CD14-positive monocyte (primary cell): ENCODE results near the gene WASF1. TPM values are rescaled to one million over a fixed set of nuclear protein-coding genes. Genes with fewer than 3 reads are reported as not detected.

Experiments
- DNase-seq, 3 donors: peaks; one replicate each; pipeline ENCODE4 v3.0.0-alpha.2; 2011 to 2022
- H2AFZ ChIP-seq: 2 replicates; pipeline ENCODE4 v1.6.0; 2012; ENCODE audit warnings: mild to moderate bottlenecking, low read depth, low read length, inconsistent platforms; ENCODE audit not compliant: insufficient read depth, poor library complexity, severe bottlenecking
- H3K27ac ChIP-seq, 2 donors: 1 replicate in 1 of 2; 2 replicates in 1 of 2; pipeline ENCODE4 v1.5.1; 2012 to 2013; ENCODE audit warnings: low read length in 2 of 2, control low read depth in 1 of 2, inconsistent platforms in 1 of 2, low read depth in 1 of 2, mild to moderate bottlenecking in 1 of 2
- H3K27me3 ChIP-seq, 2 donors: one replicate each; pipeline versions ENCODE4 v1.6.0 to v1.6.1; 2011 to 2013; ENCODE audit warnings: low read length in 2 of 2; ENCODE audit not compliant: control insufficient read depth in 2 of 2, insufficient read depth in 2 of 2
- H3K36me3 ChIP-seq, 2 donors: replicated peaks in 1 of 2; 1 replicate in 1 of 2; 2 replicates in 1 of 2; pipeline versions ENCODE4 v1.5.1 to v1.6.1; 2012 to 2013; ENCODE audit warnings: low read length in 2 of 2, control low read depth in 1 of 2, inconsistent platforms in 1 of 2, mild to moderate bottlenecking in 1 of 2; ENCODE audit not compliant: insufficient read depth in 2 of 2, control insufficient read depth in 1 of 2
- H3K4me1 ChIP-seq, 2 donors: 1 replicate in 1 of 2; 2 replicates in 1 of 2; pipeline versions ENCODE4 v1.5.1 to v1.6.1; 2012 to 2013; ENCODE audit warnings: low read length in 2 of 2, control low read depth in 1 of 2, inconsistent platforms in 1 of 2, mild to moderate bottlenecking in 1 of 2, moderate library complexity in 1 of 2; ENCODE audit not compliant: insufficient read depth in 2 of 2, control insufficient read depth in 1 of 2
- H3K4me2 ChIP-seq: replicated peaks from 2 replicates; pipeline ENCODE3; 2012; ENCODE audit warnings: low read length, moderate library complexity, mild to moderate bottlenecking; ENCODE audit not compliant: poor library complexity, severe bottlenecking; ENCODE audit errors: extremely low read depth
- H3K4me3 ChIP-seq, 3 experiments: fragments of 200-600 bp in 1 of 3; sonication (generic) in 1 of 3; replicated peaks in 1 of 3; 1 replicate in 2 of 3; 2 replicates in 1 of 3; pipeline ENCODE4 v1.5.1; 2011 to 2013; ENCODE audit warnings: low read length in 3 of 3, mild to moderate bottlenecking in 3 of 3, control low read depth in 2 of 3, low read depth in 2 of 3, inconsistent platforms in 1 of 3, moderate library complexity in 1 of 3
- H3K79me2 ChIP-seq: 2 replicates; pipeline ENCODE4 v1.6.0; 2012; ENCODE audit warnings: mild to moderate bottlenecking, control low read depth, inconsistent platforms, low read length, moderate library complexity; ENCODE audit not compliant: insufficient read depth
- H3K9ac ChIP-seq: 2 replicates; pipeline ENCODE4 v1.6.0; 2017; ENCODE audit warnings: low read length, mild to moderate bottlenecking; ENCODE audit not compliant: insufficient read depth, poor library complexity, severe bottlenecking
- H3K9me3 ChIP-seq, 2 donors: replicated peaks in 1 of 2; 1 replicate in 1 of 2; 2 replicates in 1 of 2; pipeline versions ENCODE4 v1.5.1 to v1.6.1; 2012 to 2013; ENCODE audit warnings: low read length in 2 of 2, control low read depth in 1 of 2; ENCODE audit not compliant: control insufficient read depth in 1 of 2, insufficient read depth in 1 of 2
- H4K20me1 ChIP-seq: 2 replicates; pipeline ENCODE4 v1.6.0; 2012; ENCODE audit warnings: mild to moderate bottlenecking, low read length, control low read depth, moderate library complexity; ENCODE audit not compliant: insufficient read depth
- H3K27ac Mint-ChIP-seq, 7 donors: one replicate each; pipeline ENCODE4 v1.8.0; 2020; ENCODE audit warnings: mild to moderate bottlenecking in 7 of 7, mixed read lengths in 7 of 7, moderate library complexity in 6 of 7, inconsistent platforms in 2 of 7
- H3K27me3 Mint-ChIP-seq, 3 donors: one replicate each; pipeline ENCODE4 v1.8.0; 2021 to 2022; ENCODE audit warnings: low read depth in 3 of 3, mild to moderate bottlenecking in 3 of 3, mixed read lengths in 3 of 3, moderate library complexity in 3 of 3, inconsistent platforms in 1 of 3
- H3K36me3 Mint-ChIP-seq, 2 donors: one replicate each; pipeline ENCODE4 v1.8.0; 2020; ENCODE audit warnings: mixed read lengths in 2 of 2, inconsistent platforms in 1 of 2, mild to moderate bottlenecking in 1 of 2
- H3K4me1 Mint-ChIP-seq: one replicate; pipeline ENCODE4 v1.8.0; 2020; ENCODE audit warnings: mild to moderate bottlenecking, mixed read lengths
- H3K4me3 Mint-ChIP-seq, 2 donors: one replicate each; pipeline ENCODE4 v1.8.0; 2020; ENCODE audit warnings: mild to moderate bottlenecking in 2 of 2, mixed read lengths in 2 of 2, moderate library complexity in 1 of 2
- H3K9me3 Mint-ChIP-seq, 7 donors: one replicate each; pipeline ENCODE4 v1.8.0; 2020 to 2022; ENCODE audit warnings: mixed read lengths in 7 of 7, mild to moderate bottlenecking in 6 of 7, moderate library complexity in 6 of 7, inconsistent platforms in 2 of 7
- WGBS: methylation state at CpG from one replicate; pipeline ENCODE4 v1.1.5; 2013; ENCODE audit warnings: missing lambda C conversion rate; ENCODE audit not compliant: insufficient coverage; 5-methylcytosine and 5-hydroxymethylcytosine counted together
- intact Hi-C, 2 donors: fragments of 100-400 bp; cut with micrococcal nuclease; formaldehyde crosslinking; loops; one replicate each; pipeline versions ENCODE4 v1.15.0 to v1.15.1; 2023
- polyA plus RNA-seq, 3 donors: library from polyadenylated mRNA; depleted of rRNA in 1 of 3; unstranded in 2 of 3; stranded (reverse) in 1 of 3; fragments of 300-500 nt in 2 of 3; fragments of >200 nt in 1 of 3; fragmentation: Illumina TruSeq in 2 of 3; gene quantifications; 1 replicate in 2 of 3; 2 replicates in 1 of 3; pipeline ENCODE4 v1.2.3, GENCODE V29; 2012 to 2021
- TF ChIP-seq, protein P1 (sequence below): fragments of 200-600 bp; IDR thresholded peaks from one replicate; pipeline ENCODE4 v1.8.0; 2022; ENCODE audit warnings: antibody characterized with exemption, mild to moderate bottlenecking

The WASF1 gene
- polyA plus RNA-seq, 3 donors, result 0.32 to 1.7 (median 1.4) TPM

DNA sequence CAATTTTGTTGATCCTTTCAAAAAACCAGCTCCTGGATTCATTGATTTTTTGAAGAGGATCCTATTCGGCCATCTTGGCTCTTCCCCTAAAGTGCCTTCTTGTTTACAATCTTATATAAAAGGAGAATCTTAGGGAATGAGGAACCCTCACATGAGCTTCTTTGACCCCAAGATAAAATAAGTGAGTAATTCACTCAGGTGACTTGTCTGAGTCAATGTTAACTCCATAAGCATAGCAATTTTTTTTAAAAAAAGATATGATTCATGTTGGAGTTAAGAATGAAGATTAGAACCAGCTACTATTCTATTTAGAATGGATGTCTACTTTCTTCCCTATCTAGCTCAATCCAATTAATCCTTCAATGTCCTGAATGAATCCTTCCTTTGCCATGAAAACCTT lies 21.0 kb downstream of the WASF1 start:
- DNase-seq, result no peak
- intact Hi-C loops, result no loop called here
- H3K27me3 Mint-ChIP-seq, result no peaks in the 10 kb centered on the region
- Histone ChIP-seq H3K36me3 (no peaks in the 10 kb centered on the region), H3K4me2 (no peak overlapping the region), H3K9ac (no peak overlapping the region), H3K27me3 (no peaks in the 10 kb centered on the region), H3K4me1 (no peaks in the 10 kb centered on the region), H3K4me3 (no peak overlapping the region), H3K27ac (no peak overlapping the region), H3K9me3 (no peaks in the 10 kb centered on the region), H2AFZ (no peak overlapping the region), H4K20me1 (no peaks in the 10 kb centered on the region), H3K79me2 (no peaks in the 10 kb centered on the region)
- peaks cover 0 to 2% of the 10 kb centered on the region in 2 donors for H3K36me3 Mint-ChIP-seq
- H3K4me1 Mint-ChIP-seq, result peaks cover 4% of the 10 kb centered on the region
- H3K4me3 Mint-ChIP-seq, result no peak overlapping the region
- TF ChIP-seq, protein P1, sequence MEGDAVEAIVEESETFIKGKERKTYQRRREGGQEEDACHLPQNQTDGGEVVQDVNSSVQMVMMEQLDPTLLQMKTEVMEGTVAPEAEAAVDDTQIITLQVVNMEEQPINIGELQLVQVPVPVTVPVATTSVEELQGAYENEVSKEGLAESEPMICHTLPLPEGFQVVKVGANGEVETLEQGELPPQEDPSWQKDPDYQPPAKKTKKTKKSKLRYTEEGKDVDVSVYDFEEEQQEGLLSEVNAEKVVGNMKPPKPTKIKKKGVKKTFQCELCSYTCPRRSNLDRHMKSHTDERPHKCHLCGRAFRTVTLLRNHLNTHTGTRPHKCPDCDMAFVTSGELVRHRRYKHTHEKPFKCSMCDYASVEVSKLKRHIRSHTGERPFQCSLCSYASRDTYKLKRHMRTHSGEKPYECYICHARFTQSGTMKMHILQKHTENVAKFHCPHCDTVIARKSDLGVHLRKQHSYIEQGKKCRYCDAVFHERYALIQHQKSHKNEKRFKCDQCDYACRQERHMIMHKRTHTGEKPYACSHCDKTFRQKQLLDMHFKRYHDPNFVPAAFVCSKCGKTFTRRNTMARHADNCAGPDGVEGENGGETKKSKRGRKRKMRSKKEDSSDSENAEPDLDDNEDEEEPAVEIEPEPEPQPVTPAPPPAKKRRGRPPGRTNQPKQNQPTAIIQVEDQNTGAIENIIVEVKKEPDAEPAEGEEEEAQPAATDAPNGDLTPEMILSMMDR, result no peak
- H3K9me3 Mint-ChIP-seq, result peaks cover 0 to 3% (median 0%) of the 10 kb centered on the region in 7 donors
- no peak overlapping the region for H3K27ac Mint-ChIP-seq
- WGBS, result no CpG with 5 or more reads among the region's 1 CpG

DNA sequence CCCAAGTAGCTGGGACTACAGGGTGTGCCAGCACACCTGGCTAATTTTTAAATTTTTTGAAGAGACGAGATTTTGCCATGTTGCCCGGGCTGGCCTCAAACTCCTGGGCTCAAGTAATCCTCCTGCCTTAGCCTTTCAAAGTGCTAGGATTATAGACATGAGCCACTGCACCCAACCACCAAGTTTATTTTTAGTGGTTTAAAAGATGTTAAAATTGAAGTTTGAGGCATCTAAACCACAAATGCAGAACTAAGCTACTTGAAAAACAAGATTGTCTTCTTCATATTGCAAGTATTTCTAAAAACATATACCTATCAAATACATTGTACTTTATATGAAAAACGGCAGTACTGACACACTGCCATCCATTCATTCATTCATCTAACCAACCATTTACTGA lies 31.6 kb downstream of the WASF1 start:
- Histone ChIP-seq H3K4me3 (no peak overlapping the region), H3K27ac (no peak overlapping the region), H3K36me3 (no peaks in the 10 kb centered on the region), H3K27me3 (no peaks in the 10 kb centered on the region), H3K9me3 (no peaks in the 10 kb centered on the region), H4K20me1 (no peaks in the 10 kb centered on the region), H3K4me2 (no peak overlapping the region), H3K9ac (no peak overlapping the region), H3K79me2 (no peaks in the 10 kb centered on the region), H3K4me1 (peaks cover 7 to 25% of the 10 kb centered on the region in 2 donors), H2AFZ (peak overlapping the region; percentile 42)
- Mint-ChIP-seq H3K27ac (no peak overlapping the region), H3K4me1 (peaks cover 22% of the 10 kb centered on the region), H3K9me3 (peaks cover 0 to 3% (median 2%) of the 10 kb centered on the region in 7 donors), H3K27me3 (no peaks in the 10 kb centered on the region), H3K4me3 (no peak overlapping the region), H3K36me3 (peaks cover 0 to 2% of the 10 kb centered on the region in 2 donors)
- DNase-seq, result no peak
- TF ChIP-seq, protein P1, result no peak
- no CpG with 5 or more reads among the region's 3 CpGs for WGBS
- intact Hi-C loops, result no loop called here
